BE2C (cell line): ENCODE results near the gene OSBPL3.
"Not testable (repeated sequence)": the region's sequence is repeated elsewhere in the genome, so short reads cannot be mapped to it uniquely, and the experiment has no call there.

Experiments used
- DNase-seq: peaks from one replicate; pipeline ENCODE4 v3.0.0-alpha.2; 2020
- H3K27me3 ChIP-seq: fragments of 250-450 bp; sonication (Bioruptor Pico); 2 replicates; pipeline ENCODE4 v1.5.1; 2020; ENCODE audit warnings: mild to moderate bottlenecking
- H3K36me3 ChIP-seq: fragments of 250-450 bp; sonication (Bioruptor Pico); 2 replicates; pipeline ENCODE4 v1.5.1; 2020; ENCODE audit warnings: mild to moderate bottlenecking
- H3K4me1 ChIP-seq: fragments of 250-450 bp; sonication (Bioruptor Pico); 2 replicates; pipeline ENCODE4 v1.5.1; 2020
- H3K4me3 ChIP-seq: 2 replicates; pipeline ENCODE4 v1.5.1; 2011; ENCODE audit warnings: low read depth, low read length
- H3K9me3 ChIP-seq: fragments of 250-450 bp; sonication (Bioruptor Pico); 2 replicates; pipeline ENCODE4 v1.5.1; 2020
- TF ChIP-seq, protein P1 (sequence below): IDR thresholded peaks from 2 replicates; pipeline ENCODE4 v1.5.1; 2012; ENCODE audit warnings: mild to moderate bottlenecking, low read depth, low read length

OSBPL3 gene

DNA sequence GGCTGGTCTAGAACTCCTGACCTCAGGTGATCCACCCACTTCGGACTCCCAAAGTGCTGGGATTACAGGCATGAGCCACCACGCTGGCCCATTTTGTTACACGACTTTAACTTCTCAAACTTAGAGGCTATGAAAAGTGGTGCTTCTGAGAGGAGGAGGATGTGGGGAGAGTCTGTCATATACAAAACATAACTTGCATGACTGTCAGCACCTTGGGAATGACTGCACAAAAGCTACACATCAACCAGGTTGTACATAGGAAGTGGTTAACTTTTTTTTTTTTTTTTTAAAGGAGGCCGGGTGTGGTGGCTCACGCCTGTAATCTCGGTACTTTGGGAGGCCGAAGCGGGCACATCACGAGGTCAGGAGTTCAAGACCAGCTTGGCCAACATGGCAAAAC lies 179.3 kb downstream of the OSBPL3 start:
- Histone ChIP-seq H3K4me3 (no peak overlapping the region), H3K36me3 (peaks cover 30% of the 10 kb centered on the region), H3K4me1 (no peaks in the 10 kb centered on the region), H3K9me3 (no peaks in the 10 kb centered on the region), H3K27me3 (no peaks in the 10 kb centered on the region)
- DNase-seq, result no peak
- TF ChIP-seq, protein P1, sequence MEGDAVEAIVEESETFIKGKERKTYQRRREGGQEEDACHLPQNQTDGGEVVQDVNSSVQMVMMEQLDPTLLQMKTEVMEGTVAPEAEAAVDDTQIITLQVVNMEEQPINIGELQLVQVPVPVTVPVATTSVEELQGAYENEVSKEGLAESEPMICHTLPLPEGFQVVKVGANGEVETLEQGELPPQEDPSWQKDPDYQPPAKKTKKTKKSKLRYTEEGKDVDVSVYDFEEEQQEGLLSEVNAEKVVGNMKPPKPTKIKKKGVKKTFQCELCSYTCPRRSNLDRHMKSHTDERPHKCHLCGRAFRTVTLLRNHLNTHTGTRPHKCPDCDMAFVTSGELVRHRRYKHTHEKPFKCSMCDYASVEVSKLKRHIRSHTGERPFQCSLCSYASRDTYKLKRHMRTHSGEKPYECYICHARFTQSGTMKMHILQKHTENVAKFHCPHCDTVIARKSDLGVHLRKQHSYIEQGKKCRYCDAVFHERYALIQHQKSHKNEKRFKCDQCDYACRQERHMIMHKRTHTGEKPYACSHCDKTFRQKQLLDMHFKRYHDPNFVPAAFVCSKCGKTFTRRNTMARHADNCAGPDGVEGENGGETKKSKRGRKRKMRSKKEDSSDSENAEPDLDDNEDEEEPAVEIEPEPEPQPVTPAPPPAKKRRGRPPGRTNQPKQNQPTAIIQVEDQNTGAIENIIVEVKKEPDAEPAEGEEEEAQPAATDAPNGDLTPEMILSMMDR, result no peak

DNA sequence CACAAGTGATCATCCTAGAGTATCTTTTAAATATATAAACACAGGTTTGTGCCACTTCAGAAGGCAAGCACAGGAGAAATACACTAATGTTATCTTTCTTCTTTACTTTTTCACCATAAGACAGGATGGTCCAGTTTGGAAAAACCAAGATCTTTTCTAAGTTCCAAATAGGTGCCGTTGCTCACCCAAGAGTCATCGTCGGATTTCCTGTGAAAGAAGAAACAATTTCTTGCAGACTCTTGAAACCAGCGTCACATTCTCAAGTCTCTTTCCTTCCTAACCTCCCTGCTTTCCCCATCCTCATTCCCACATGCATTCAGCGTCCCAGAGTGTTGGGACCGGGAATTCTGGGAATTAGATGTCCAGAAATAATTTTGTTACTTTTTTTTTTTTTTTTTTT lies 179.9 kb downstream of the OSBPL3 start:
- Histone ChIP-seq H3K36me3 (peaks cover 29% of the 10 kb centered on the region), H3K4me3 (no peak overlapping the region)
- TF ChIP-seq, protein P1, result no peak

DNA sequence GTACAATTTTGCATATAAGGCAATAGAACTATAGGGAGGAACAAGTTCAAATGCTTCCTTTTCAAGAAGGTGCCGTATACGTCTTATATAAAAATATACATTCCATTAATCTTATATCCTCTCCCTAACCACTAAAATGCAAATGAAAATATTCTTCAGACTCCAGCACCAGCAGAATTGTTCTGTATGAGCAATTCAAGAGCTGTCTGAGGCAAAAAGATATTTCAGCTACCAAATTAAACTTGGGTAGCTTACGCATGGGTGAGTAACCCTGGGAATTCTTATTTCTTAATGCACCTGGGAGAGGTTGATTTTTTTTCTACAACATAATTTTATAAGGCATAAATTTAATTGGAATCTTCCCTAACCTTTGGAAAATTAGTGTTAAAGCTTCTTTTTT lies 180.5 kb downstream of the OSBPL3 start:
- Histone ChIP-seq H3K36me3 (peaks cover 27% of the 10 kb centered on the region), H3K9me3 (no peaks in the 10 kb centered on the region), H3K4me3 (no peak overlapping the region), H3K27me3 (no peaks in the 10 kb centered on the region), H3K4me1 (no peaks in the 10 kb centered on the region)
- no peak for DNase-seq
- TF ChIP-seq, protein P1, result no peak

More for the DNA sequence above, 179.9 kb downstream of the OSBPL3 start:
- H3K9me3 ChIP-seq, result no peaks in the 10 kb centered on the region
- H3K27me3 ChIP-seq, result no peaks in the 10 kb centered on the region
- DNase-seq, result no peak
- H3K4me1 ChIP-seq, result no peaks in the 10 kb centered on the region

DNA sequence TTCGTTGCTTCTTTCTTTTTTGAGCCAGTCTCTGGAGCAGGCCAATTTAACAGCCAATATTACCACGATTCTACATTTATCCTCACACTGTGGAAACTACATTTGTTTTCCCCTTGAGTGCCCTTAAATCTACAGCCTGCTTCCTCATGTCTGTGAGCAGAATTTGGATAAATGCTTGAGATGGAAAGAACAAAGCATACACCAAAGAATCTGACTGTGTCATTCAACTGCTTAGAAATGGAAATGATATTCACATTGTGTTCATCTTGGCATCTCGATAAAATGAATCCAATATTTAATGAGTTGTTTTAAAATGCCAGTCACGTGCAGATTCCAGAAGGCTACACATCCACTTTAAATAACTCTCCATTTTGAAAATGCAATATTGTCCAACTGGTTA lies 181.7 kb downstream of the OSBPL3 start:
- H3K4me1 ChIP-seq, result no peaks in the 10 kb centered on the region
- TF ChIP-seq, protein P1, result no peak
- H3K27me3 ChIP-seq, result no peaks in the 10 kb centered on the region
- no peaks in the 10 kb centered on the region for H3K9me3 ChIP-seq
- DNase-seq, result no peak
- H3K4me3 ChIP-seq, result no peak overlapping the region
- H3K36me3 ChIP-seq, result peaks cover 21% of the 10 kb centered on the region

DNA sequence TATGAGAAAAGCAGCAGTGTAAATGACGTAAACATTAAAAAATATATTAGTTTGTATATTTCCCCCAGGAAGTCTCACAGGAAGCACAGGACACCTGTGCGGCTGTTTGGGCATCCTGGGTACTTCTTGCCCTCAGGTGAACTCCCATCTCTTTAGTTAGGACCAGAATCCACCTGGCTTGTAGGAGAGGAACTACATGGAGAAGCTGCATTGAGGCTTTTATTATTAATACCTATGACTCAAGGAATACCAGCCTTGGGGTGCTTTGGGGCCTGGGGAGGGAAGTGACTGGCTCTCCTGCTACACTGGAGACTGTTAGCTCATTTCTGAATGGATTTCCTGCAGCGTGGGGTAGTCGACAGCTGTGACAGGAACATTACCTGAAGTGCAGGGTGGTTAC lies 182.7 kb downstream of the OSBPL3 start:
- Histone ChIP-seq H3K27me3 (no peaks in the 10 kb centered on the region), H3K36me3 (peaks cover 13% of the 10 kb centered on the region), H3K4me3 (no peak overlapping the region), H3K4me1 (no peaks in the 10 kb centered on the region), H3K9me3 (no peaks in the 10 kb centered on the region)
- DNase-seq, result no peak
- TF ChIP-seq, protein P1, result no peak

DNA sequence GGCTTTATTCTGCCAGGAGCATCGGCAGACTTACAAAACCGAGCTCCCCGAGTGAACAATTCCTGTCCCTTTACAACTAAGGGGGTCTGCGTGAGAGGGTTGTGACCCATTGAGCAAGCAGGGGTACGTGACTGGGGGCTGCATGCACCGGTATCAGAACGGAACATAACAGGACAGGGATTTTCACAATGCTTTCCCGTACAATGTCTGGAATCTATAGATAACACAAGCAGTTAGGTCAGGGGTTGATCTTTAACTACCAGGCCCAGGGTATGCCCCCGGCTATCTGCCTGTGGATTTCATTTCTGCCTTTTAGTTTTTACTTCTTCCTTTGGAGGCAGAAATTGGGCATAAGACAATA lies 184.6 kb downstream of the OSBPL3 start:
- Histone ChIP-seq H3K4me1 (no peaks in the 10 kb centered on the region), H3K9me3 (no peaks in the 10 kb centered on the region), H3K4me3 (no peak overlapping the region), H3K27me3 (no peaks in the 10 kb centered on the region), H3K36me3 (no peaks in the 10 kb centered on the region; the same call in 1 of the 2 replicates)
- DNase-seq, result no peak
- TF ChIP-seq, protein P1, result no peak

DNA sequence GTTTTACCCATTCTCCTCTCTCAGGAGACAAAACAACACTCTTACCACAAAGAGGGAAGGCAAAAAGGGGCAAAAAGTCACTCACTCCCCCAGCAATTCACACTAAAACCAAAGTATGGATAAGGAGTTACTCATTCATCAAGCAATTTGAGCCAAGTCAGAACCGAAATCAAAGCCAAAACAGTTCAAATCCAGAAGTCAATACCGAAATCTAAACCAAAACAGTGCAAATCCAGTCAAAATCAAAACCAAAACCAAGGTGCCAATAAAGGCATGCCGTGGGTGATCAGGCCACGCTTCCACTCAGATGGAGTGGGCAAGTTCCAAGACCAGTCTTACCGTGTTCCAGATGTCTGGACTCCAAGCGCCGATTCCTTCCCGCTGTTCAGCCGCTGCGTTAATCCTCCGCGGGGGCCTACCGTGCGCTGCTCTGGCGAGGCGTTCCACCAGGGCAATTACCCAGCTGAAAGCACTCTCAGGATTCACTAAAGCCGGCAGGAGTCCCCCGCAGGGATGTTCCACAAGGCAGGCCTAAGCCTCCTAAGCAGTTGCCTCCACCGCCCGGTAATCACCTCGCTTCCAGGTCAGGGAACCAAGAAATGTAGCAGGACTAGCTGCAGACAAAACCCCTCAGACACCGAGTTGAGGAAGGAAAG lies 185.1 kb downstream of the OSBPL3 start:
- H3K4me1 ChIP-seq, H3K4me3 ChIP-seq, H3K9me3 ChIP-seq, H3K27me3 ChIP-seq, H3K36me3 ChIP-seq, DNase-seq: not testable (repeated sequence)
